CD4-positive, alpha-beta T cell treated with Interleukin-15 for 1 hour (primary cell): ENCODE data around the gene ZNF575.

Experiments
- DNase-seq: peaks from one replicate; pipeline ENCODE4 v3.0.0-alpha.2; 2020

Gene ZNF575

GRCh38 chr19:43575955-43576878 is 43.2 kb downstream of the ZNF575 start:
- DNase-seq: no peak

- DNase-seq: no peak
Observed at GRCh38 chr19:43578787-43579186, 45.8 kb downstream of the ZNF575 start.

GRCh38 chr19:43581467-43581866 is 48.5 kb downstream of the ZNF575 start:
- no peak for DNase-seq

- no peak for DNase-seq
Observed at GRCh38 chr19:43582495-43582894, 49.5 kb downstream of the ZNF575 start.

- no peak for DNase-seq
Observed at GRCh38 chr19:43584484-43584883, 51.5 kb downstream of the ZNF575 start.
